Hepatocyte (in vitro differentiated cells): Measurements from ENCODE around the gene CCDC167. TPM values are rescaled to one million over a fixed set of nuclear protein-coding genes. Genes with fewer than 3 reads are reported as not detected.

Experiments
- DNase-seq: peaks from one replicate; pipeline ENCODE4 v3.0.0-alpha.2; 2016; ENCODE audit warnings: low spot score
- H2AFZ ChIP-seq: fragments of 200-600 bp; sonication (generic); 2 replicates; pipeline ENCODE4 v1.6.0; 2016; ENCODE audit warnings: antibody characterized with exemption, mild to moderate bottlenecking
- H3K27ac ChIP-seq: fragments of 200-600 bp; sonication (generic); 2 replicates; pipeline ENCODE4 v1.5.1; 2016; ENCODE audit warnings: mild to moderate bottlenecking
- H3K27me3 ChIP-seq: fragments of 200-600 bp; sonication (generic); 2 replicates; pipeline ENCODE4 v1.6.1; 2016
- H3K36me3 ChIP-seq: fragments of 200-600 bp; sonication (generic); replicated peaks from 2 replicates; pipeline ENCODE4 v1.5.1; 2016; ENCODE audit warnings: low read depth; ENCODE audit not compliant: insufficient read depth
- H3K4me1 ChIP-seq: fragments of 200-600 bp; sonication (generic); 2 replicates; pipeline ENCODE4 v1.5.1; 2016; ENCODE audit warnings: mild to moderate bottlenecking, moderate library complexity; ENCODE audit not compliant: insufficient read depth
- H3K4me2 ChIP-seq: fragments of 200-600 bp; sonication (generic); 2 replicates; pipeline ENCODE4 v1.6.0; 2016
- H3K4me3 ChIP-seq: fragments of 200-600 bp; sonication (generic); 2 replicates; pipeline ENCODE4 v1.5.1; 2016; ENCODE audit warnings: mild to moderate bottlenecking
- H3K79me2 ChIP-seq: fragments of 200-600 bp; sonication (generic); 2 replicates; pipeline ENCODE4 v1.6.0; 2017; ENCODE audit warnings: mild to moderate bottlenecking
- H3K9me2 ChIP-seq: fragments of 200-600 bp; sonication (generic); replicated peaks from 2 replicates; pipeline ENCODE4 v1.6.0; 2017; ENCODE audit warnings: mild to moderate bottlenecking; ENCODE audit not compliant: insufficient read depth
- H3K9me3 ChIP-seq: fragments of 200-600 bp; sonication (generic); 2 replicates; pipeline ENCODE4 v1.5.1; 2016; ENCODE audit warnings: low read depth, mild to moderate bottlenecking
- H4K20me1 ChIP-seq: fragments of 200-600 bp; sonication (generic); 2 replicates; pipeline ENCODE4 v1.6.0; 2016; ENCODE audit warnings: mild to moderate bottlenecking; ENCODE audit not compliant: insufficient read depth, poor library complexity, severe bottlenecking
- CTCF ChIP-seq: fragments of 200-600 bp; sonication (generic); IDR thresholded peaks from 2 replicates; pipeline ENCODE4 v1.5.1; 2016; ENCODE audit warnings: antibody characterized with exemption, mild to moderate bottlenecking; ENCODE audit not compliant: poor library complexity
- EZH2 ChIP-seq: fragments of 200-600 bp; sonication (generic); IDR thresholded peaks from 2 replicates; pipeline ENCODE4 v1.6.1; 2016; ENCODE audit warnings: antibody characterized with exemption, mild to moderate bottlenecking, borderline replicate concordance
- EZH2phosphoT487 ChIP-seq: fragments of 200-600 bp; sonication (generic); IDR thresholded peaks from one replicate; pipeline ENCODE4 v1.6.1; 2018; ENCODE audit warnings: antibody characterized with exemption, mild to moderate bottlenecking, low read depth, moderate library complexity; ENCODE audit not compliant: unreplicated experiment, severe bottlenecking
- WGBS: methylation state at CpG from one replicate; pipeline ENCODE4 v1.1.6; 2016; ENCODE audit warnings: low lambda C conversion rate; ENCODE audit errors: missing lambda C conversion rate; 5-methylcytosine and 5-hydroxymethylcytosine counted together
- polyA plus RNA-seq: library from polyadenylated mRNA; unstranded; fragments of >200 nt; fragmentation: Nextera tagmentation; extraction: Ambion mirVana; gene quantifications from 2 replicates; pipeline ENCODE4 v1.2.1, GENCODE V29; 2016
- total RNA-seq: library from RNA; depleted of rRNA; stranded (reverse); fragments of >200 nt; gene quantifications from 2 replicates; pipeline ENCODE4 v1.2.3, GENCODE V29; 2014

Gene CCDC167
- total and polyA plus RNA-seq, 2 experiments from 2014 or later, result 32.5 to 66.1 TPM

- H3K27me3 ChIP-seq, result no peaks in the 10 kb centered on the region
- 92% methylated on average over 10 of the region's 10 CpGs for WGBS
- H3K4me2 ChIP-seq, result no peak overlapping the region
Measured at GRCh38 chr6:37482606-37483251, 17.0 kb downstream of the CCDC167 start.

GRCh38 chr6:37481711-37482605 is 17.7 kb downstream of the CCDC167 start:
- TF ChIP-seq CTCF (no peak), EZH2phosphoT487 (no peak), EZH2 (no peak)
- H3K27me3 ChIP-seq, result no peaks in the 10 kb centered on the region
- no peak overlapping the region for H3K4me2 ChIP-seq
- no peak overlapping the region for H3K4me3 ChIP-seq
- H3K4me1 ChIP-seq, result no peaks in the 10 kb centered on the region
- H3K36me3 ChIP-seq, result no peaks in the 10 kb centered on the region
- H3K27ac ChIP-seq, result no peak overlapping the region
- WGBS, result 86% methylated on average over 15 of the region's 15 CpGs
- no peaks in the 10 kb centered on the region for H3K9me3 ChIP-seq
- H3K79me2 ChIP-seq, result no peaks in the 10 kb centered on the region
- DNase-seq, result no peak
- H2AFZ ChIP-seq, result no peak overlapping the region
- H4K20me1 ChIP-seq, result no peaks in the 10 kb centered on the region
- H3K9me2 ChIP-seq, result no peaks in the 10 kb centered on the region

More at GRCh38 chr6:37482606-37483251, 17.0 kb downstream of the CCDC167 start:
- DNase-seq, result no peak
- Histone ChIP-seq H4K20me1 (no peaks in the 10 kb centered on the region), H3K9me2 (no peaks in the 10 kb centered on the region), H3K79me2 (no peaks in the 10 kb centered on the region), H3K36me3 (no peaks in the 10 kb centered on the region), H3K27ac (no peak overlapping the region), H2AFZ (no peak overlapping the region), H3K4me1 (no peaks in the 10 kb centered on the region), H3K9me3 (no peaks in the 10 kb centered on the region), H3K4me3 (no peak overlapping the region)
- no peak for TF ChIP-seq EZH2phosphoT487
- TF ChIP-seq CTCF, result no peak
- no peak for TF ChIP-seq EZH2

- DNase-seq, result no peak
- no peaks in the 10 kb centered on the region for H3K9me2 ChIP-seq
- no peaks in the 10 kb centered on the region for H4K20me1 ChIP-seq
- H3K27ac ChIP-seq, result no peak overlapping the region
- H3K27me3 ChIP-seq, result no peaks in the 10 kb centered on the region
- TF ChIP-seq EZH2phosphoT487 (no peak), EZH2 (no peak), CTCF (no peak)
- H3K36me3 ChIP-seq, result no peaks in the 10 kb centered on the region
- no peaks in the 10 kb centered on the region for H3K79me2 ChIP-seq
- no peak overlapping the region for H3K4me2 ChIP-seq
- WGBS, result 70% methylated on average over 7 of the region's 7 CpGs
- no peaks in the 10 kb centered on the region for H3K9me3 ChIP-seq
- no peak overlapping the region for H2AFZ ChIP-seq
- no peaks in the 10 kb centered on the region for H3K4me1 ChIP-seq
- no peak overlapping the region for H3K4me3 ChIP-seq
Measured at GRCh38 chr6:37480951-37481534, 18.6 kb downstream of the CCDC167 start.
